ENCODE results near the gene ANXA10.
"Not testable (repeated sequence)": the region's sequence is repeated elsewhere in the genome, so short reads cannot be mapped to it uniquely, and the experiment has no call there.

Gene ANXA10, protein sequence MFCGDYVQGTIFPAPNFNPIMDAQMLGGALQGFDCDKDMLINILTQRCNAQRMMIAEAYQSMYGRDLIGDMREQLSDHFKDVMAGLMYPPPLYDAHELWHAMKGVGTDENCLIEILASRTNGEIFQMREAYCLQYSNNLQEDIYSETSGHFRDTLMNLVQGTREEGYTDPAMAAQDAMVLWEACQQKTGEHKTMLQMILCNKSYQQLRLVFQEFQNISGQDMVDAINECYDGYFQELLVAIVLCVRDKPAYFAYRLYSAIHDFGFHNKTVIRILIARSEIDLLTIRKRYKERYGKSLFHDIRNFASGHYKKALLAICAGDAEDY

DNA sequence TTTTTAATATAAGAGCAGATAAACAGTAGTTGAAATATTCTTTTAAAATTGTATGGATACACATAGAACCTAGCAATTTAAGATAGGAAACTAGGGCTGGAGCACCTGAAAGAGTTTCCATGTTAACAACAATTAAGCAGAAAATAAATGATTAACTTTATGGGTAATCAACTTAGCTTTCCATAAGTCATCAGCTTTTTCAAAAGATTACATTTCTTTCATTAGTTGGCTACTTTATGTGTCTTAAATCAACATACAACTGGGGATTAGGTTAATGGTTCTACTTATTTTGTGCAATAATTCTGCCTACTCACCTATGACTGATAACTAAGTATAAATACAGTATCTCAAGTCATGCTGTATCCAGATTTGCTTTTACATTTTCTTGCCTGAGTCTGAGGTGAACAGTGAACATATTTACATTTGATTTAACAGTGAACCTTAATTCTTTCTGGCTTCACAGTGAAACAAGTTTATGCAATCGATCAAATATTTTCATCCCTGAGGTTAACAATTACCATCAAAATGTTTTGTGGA lies at the start of gene ANXA10:
Gene ANXA10 (plus strand): TSS at position 362 of the 537 bp plus-strand sequence. CDS start 164 bp downstream, at position 526.
- no peak for DNase-seq (ENCODE audit: low read depth)

DNA sequence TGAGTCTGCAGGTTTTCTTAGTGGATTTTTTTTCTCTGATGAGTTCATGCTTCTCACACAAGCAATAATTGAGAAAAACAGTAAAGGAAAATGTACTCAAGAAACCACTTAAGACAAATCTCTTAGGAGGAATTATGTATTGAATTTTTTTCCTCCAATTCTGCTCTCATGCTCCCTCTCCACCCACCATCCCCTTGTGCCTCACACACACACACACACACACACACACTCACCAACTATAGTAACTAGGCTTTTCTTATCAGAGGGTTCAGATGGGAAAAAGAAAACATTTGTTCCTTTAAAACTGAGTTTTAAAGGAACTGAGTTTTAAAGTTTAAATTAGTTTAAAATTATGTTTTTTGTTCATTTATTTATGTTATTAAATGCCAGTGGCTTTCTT lies 47.0 kb upstream of the ANXA10 start:
- DNase-seq (ENCODE audit: low read depth) = no peak

DNA sequence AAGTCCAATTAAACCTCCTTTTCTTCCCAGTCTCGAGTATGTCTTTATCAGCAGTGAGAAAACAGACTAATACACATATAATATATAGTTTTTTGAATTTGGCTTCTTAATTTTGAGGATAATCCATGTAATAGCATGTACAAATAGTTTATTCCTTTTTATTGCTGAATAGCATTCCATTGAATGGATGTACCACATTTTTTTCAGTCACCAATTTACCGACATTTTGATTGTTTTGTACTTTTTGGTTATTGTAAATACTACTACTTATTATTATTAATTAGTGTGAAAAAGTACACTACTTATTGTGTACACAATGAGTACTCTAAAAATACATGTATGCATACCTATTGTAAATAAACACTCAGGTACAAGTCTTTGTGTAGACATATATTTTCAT lies 42.3 kb upstream of the ANXA10 start:
- no peak for DNase-seq (ENCODE audit: low read depth)

DNA sequence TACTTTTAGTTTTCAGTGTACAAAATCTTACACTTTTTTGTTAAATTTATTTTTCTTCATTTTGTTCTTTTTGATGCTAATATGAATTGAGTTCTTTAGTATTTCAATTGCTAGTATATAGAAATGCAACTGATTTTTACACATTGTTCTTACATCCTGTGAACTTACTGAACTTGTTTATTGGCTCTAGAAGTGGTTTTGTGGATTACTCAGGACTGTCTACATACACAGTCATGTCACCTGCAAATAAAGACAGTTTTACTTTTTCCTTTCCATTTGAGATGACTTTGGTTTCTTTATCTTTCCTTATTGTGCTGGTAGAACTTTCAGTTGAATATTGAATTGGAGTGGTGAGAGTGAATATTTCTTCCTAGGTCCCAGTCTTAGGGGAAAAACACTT lies 40.8 kb upstream of the ANXA10 start:
- DNase-seq (ENCODE audit: low read depth) = no peak

DNA sequence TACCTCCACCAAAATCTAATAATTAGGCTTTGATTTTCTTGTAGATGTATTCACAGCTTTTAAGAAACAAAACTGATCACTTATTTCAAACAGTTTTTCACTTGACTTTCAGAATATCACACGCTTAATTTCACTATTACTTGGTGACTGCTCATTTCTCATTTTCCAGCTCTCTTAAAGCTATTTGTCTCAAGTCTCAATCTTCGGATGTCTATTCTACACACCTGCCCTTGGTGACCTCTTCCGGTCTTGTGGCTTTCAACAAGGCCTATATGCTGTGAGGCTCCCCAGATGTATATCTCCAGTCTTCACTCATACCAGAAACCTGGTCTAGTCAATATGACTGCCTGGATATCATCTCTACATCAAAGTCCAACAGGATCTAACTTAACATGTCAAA lies 34.9 kb upstream of the ANXA10 start:
- DNase-seq (ENCODE audit: low read depth) = no peak

DNA sequence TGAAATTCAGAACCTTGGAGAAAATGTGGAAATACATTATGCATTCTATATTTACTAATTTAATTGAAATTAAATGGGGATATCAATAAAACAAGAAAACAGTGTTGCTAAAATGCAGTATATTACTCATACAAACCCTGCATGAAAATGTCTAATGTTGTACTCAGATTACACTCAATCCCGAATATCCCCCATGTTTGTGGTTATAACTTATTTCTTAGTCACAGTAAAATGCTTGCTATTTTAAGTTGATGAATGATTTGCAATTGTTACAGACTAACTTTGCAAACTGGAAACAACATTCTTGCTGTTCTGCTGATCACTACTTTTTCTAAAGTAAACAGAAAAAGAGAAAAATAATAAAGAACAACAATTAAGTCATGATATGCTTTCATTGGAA lies 33.1 kb upstream of the ANXA10 start:
- no peak for DNase-seq (ENCODE audit: low read depth)

DNA sequence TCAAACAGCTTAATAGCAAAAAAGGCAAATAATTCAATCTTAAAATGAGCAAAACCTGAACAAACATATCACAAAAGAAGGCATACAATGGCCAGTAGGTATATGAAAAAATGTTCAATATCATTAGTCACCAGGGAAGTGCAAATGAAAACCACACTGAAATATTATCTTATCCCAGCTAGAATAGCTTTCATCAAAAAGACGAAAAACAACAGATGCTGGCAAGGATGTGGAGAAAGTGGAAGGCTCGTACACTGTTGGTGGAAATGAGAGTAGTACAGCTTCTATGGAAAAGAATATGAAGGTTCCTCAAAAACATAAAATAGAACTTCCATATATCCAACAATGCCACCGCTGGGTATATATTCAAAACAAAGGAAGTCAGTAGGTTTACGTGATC lies 29.3 kb upstream of the ANXA10 start:
- no peak for DNase-seq (ENCODE audit: low read depth)

DNA sequence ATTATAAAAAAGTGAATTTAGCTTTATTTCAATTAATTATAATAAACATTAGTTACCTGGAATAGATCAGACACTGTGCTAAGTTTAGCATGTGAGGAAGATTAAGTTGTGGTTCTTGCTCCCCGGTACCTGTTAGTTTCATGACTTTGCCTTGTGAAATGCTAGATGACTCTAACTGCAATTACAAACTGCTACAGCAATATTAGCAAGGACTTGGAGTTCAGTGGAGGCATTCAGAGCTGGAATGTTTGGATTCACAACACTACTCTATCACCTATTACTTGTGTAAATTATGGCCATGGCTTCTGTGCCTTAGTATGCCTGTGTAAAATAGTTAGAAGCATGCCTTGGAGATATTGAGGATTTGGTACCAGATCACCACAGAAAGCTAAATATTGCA lies 21.4 kb upstream of the ANXA10 start:
- no peak for DNase-seq (ENCODE audit: low read depth)

DNA sequence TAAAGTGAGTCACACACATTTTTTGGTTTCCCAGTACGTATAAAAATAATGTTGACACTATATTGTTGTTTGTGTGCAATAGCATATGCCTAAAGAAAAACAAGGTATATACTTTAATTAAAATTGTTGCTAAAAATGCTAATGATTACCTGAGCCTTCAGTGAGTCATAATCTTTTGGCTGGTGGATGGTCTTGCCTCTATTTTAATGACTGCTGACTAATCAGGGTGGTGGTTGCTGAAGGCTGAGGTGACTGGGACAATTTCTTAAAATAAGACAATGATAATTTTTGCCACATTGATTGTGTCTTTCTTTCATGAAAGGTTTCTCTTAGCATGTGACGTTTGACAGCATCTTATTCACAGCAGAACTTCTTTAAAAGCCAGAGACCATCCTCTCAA lies 21.0 kb upstream of the ANXA10 start:
- no peak for DNase-seq (ENCODE audit: low read depth)

DNA sequence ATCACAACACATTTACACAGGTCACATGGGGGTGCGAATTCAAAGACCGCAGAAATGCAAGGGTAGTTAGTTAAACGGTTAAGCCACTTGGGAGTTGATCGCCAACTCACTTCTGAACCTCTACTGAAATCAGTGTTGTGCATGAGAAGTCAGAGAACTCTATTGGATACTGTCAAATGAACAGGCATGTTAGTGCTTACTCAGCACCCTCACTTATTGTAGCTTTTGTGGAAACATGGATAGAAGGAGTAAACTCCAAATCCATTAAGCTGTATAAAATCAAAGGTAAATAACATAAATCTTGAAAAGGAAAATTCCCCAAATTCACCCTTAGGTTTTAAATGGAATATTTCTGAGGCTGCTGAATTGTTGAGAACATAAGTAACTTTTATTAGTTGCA lies 17.5 kb upstream of the ANXA10 start:
- no peak for DNase-seq (ENCODE audit: low read depth)

DNA sequence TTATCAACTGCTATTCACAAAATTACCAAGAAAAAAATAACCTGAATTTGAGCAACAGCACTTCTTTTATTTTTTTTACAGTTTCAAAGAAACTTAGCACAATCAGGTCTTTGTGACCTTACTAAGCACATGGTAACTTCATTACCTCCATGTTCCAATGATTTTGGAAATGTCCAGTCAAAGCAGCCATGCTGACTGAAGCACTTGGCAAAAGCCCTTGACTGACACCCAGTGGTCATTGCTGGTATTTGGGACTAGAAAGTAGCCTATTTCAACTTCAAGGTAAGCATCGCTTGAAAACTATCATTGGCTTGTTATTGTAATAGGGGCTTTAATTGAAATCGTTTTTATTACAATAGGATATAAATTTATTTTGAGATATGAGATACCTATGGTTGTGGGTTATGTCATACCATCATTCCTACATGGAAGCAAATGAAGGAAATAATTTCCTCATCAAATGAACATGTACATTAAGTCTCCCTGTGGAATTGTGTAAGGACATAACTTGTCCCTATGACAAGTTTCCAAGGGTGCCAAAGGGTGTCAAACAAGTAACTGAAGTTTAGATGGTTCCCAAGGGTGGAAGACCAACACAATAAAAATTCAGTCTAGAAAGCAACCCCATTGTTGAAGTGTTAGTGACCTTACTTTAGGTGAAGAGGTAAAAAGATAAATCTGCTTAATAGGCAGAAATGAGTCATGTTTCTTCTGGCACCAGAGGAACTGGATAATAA lies 15.2 kb upstream of the ANXA10 start:
- DNase-seq (ENCODE audit: low read depth) = peak; percentile 16

DNA sequence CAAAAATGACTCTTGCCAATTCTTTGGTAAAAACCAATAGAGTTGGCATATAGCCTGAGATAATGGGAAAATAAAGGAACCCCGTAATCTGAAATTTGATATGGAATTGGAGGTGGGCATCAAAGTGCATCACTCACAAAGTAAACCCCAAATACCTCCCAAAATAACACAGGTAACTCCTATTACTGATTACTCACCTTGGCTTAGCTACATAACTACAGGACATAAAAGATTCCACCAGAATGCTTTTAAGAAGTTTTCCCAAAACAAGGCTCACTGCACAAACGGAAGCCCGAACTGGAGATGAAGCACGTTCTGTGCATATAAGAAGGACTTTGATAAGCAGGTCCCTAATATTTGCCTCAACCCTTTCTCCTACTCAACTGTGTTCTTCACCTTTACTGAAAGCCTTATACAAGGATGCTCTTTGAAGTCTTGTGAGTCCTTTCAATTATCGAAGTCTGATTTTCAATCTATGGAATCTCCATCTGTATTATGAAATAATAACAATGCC lies 14.6 kb upstream of the ANXA10 start:
- no peak for DNase-seq (ENCODE audit: low read depth)

DNA sequence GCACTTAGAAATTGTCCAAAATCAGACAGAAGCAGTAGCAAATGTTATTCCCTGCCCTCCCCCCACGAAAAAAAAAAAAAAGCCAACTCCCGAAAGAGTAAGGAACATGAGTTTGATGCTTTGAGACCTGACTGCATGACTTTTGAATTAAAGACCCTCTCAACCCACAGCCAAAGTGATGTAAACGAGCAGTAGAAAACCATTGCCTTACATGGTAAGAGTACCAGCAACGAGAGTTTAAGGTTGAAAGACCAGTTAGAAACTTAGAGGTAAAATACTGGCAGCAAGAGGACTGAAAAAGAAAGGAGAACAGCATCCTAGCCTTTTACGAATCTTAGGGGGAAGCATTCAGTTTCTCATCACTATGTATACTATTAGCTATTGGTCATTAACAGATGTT lies 10.0 kb upstream of the ANXA10 start:
- DNase-seq (ENCODE audit: low read depth) = no peak

DNA sequence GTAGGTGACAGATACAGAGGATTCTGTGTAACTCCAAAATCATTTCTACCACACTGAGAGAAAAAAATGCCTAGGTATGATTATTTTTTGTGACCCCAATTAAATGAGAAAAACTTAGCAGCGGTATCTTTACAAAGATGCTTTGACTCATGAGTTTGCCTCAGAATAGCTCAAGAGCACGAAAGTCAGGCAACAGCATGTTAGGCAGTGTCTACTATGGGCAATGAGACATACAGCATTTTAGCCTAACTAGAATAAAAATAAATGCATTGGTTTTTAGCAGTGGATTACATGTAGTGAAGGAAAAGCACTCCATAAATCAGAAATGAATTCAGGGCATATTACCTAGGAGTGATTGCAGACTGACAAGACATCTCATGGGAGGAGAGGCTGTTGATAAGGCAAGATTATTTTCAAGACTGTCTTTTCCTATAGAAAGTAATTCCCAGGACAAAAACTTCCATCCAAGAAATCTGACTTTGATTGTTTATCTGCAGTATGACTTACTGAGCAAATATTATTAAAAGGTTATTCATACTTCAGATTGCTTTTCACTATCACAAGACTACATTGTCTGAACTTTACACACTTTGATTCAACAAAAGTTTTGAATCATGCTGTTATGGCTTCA lies 3.6 kb downstream of the ANXA10 start:
- DNase-seq (ENCODE audit: low read depth) = no peak

DNA sequence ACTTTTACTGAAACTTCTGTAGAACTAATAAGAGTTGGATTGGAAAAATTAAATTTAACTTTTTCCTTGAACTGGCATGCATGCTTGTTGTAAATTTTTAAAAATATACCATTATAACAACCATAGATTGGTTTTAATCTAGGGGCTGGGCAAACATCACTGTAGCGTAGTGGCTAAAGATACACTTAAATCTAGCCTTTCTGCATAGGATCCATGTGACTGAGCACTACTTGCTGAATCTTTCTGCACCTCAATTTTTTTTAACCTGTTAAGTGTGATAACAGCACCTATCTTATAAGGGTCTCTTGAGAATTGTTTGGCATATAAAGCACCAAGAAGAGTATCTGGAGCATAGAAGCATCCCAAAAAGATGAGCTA lies 4.1 kb downstream of the ANXA10 start:
- no peak for DNase-seq (ENCODE audit: low read depth)

DNA sequence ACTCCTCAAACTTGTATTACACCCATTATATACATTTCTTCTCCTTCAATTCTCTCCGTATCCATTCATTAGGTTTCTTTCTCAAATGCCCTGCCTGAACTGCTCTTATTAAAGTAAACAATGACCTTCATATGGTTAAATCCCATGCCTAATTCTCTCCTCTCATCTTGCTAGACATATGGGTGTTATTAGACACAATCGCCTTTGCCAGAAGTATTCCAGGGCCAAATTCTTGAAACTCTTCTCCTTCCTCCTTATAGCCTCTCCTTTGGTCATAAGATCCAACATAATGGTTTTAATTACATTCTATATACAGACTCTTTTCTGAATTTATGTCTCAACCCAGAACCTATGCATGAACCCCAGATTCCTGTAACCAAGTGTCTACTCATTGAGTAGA lies 4.8 kb downstream of the ANXA10 start:
- no peak for DNase-seq (ENCODE audit: low read depth)

DNA sequence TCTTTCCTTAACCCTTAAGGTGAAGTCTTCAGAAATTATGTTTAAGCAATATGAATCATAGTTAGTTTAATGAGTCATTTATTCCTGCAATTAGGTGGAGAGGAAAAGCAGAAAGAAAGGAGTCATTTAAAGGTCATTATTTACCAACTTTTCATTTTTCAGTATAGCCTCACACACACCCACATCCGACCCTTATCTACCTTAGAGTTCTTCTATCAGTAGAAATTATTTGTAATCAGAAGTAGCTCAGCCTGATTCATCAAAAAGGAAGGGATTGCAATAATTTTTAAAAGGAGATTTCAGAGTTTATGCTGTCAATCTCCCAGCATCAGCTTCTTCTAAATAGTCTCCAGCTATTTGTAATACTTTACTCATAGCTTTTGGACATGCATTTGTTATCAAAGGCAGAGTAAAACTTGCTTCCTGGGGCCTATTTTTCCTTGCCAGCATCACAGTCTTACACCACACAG lies 5.9 kb downstream of the ANXA10 start:
- no peak for DNase-seq (ENCODE audit: low read depth)

DNA sequence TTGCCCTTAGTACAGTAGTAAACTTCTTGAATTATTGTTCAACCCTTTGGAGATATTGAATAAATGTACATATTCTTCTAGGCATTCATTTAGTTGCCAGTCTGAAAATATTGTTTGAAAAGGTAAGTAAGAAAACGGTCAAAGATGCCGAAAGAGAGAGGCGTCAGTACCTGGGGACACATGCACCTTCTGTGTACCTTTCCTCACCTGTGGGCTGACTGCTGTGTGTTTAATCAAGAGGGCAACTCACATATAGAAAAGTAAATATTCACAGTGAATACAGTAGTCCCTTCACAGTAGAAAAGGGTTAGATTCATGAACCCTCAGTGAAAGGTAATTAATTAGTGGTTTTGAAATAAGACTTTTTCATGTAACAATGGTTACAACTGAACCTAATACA lies 6.9 kb downstream of the ANXA10 start:
- no peak for DNase-seq (ENCODE audit: low read depth)

DNA sequence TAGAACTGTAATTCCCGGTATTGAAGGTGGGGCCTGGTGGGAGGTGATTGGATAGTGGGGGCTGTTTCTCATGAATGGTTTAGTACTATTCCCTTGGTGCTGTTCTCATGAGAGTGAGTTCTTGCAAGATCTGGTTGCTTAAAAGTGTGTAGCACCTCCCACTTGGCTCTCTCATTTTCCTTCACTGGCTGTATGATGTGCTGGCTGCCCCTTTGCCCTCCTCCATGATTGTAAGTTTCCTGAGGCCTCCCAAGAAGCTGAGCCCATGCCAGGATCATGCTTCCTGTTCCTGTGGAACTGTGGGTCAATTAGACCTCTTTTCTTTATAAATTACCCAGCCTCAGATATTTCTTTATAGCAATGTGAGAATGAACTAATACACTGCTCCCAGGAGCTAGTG lies 8.7 kb downstream of the ANXA10 start:
- no peak for DNase-seq (ENCODE audit: low read depth)

DNA sequence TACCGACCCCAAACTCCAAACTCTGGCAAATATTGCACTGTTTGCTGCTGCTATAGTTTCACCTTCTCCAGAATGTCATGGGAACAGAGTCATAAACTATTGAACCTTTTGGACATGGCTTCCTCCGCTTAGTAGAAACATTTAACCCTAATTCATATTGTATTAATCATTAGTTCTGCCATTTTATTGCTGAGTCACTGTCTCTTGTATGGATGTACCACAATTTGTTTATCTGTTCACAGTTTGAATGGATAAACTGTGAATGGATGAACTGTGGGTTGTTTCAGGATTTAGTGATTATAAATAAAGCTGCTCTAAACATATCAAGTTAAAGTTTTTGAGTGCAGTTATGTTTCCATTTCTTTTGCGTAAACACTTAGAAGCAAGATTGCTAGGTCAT lies 10.1 kb downstream of the ANXA10 start:
- no peak for DNase-seq (ENCODE audit: low read depth)

DNA sequence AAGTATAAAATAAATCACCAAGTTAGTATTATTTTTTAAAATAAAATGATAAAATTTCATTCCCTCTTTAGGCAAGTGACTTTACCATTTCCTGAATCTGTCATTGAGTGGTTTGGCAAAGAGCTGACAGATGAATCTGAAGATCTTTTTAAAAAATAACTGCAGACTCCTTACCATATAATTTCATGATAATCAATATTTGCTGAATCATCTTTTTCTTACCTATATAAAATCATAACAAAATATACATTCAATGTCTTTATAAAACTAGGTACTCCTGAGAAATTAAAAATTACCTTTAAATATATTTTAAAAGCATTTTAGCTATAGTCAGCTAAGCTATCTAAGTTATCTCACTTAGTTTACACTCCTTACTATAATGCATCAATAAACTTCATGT lies 17.2 kb downstream of the ANXA10 start:
- no peak for DNase-seq (ENCODE audit: low read depth)

DNA sequence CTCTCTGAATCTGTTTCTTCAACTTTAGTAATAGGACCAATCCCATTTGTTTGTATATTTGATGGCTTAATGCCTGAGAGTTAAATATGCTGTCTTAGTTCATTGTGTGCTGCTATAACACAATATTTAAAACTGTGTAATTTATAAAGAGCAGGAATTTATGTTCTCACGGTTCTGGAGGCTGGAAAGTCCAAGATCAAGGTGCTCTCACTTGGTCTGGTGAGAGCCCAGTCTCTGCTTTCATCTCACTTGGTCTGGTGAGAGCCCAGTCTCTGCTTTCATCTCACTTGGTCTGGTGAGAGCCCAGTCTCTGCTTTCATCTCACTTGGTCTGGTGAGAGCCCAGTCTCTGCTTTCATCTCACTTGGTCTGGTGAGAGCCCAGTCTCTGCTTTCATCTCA lies 20.7 kb downstream of the ANXA10 start:
- DNase-seq (ENCODE audit: low read depth) = not testable (repeated sequence)

Measured in activated T-cell treated with anti-CD3 and anti-CD28 coated beads for 24 hours (primary cell).